Measurements from ENCODE around the gene DCP1B.

The DCP1B gene

GRCh38 chr12:1926251-1926657, 78.0 kb downstream of the DCP1B start:
- Histone ChIP-seq H3K9me3 (ENCODE audit: control insufficient read depth, insufficient read depth, low read length) (no peaks in the 10 kb centered on the region), H3K4me3 (ENCODE audit: low read depth, low read length) (no peak overlapping the region), H3K9ac (ENCODE audit: low read depth, low read length) (no peak overlapping the region), H3K4me1 (ENCODE audit: control insufficient read depth, insufficient read depth, low read length) (no peaks in the 10 kb centered on the region), H3K27ac (ENCODE audit: low read depth, low read length) (no peak overlapping the region), H3K27me3 (ENCODE audit: control insufficient read depth, insufficient read depth, low read length) (no peaks in the 10 kb centered on the region), H3K36me3 (ENCODE audit: control insufficient read depth, insufficient read depth, low read length) (no peaks in the 10 kb centered on the region)

- no peak overlapping the region for H3K4me3 ChIP-seq (ENCODE audit: low read depth, low read length)
- H3K27ac ChIP-seq (ENCODE audit: low read depth, low read length): no peak overlapping the region
- no peaks in the 10 kb centered on the region for H3K27me3 ChIP-seq (ENCODE audit: control insufficient read depth, insufficient read depth, low read length)
- no peaks in the 10 kb centered on the region for H3K9me3 ChIP-seq (ENCODE audit: control insufficient read depth, insufficient read depth, low read length)
- no peak overlapping the region for H3K9ac ChIP-seq (ENCODE audit: low read depth, low read length)
- H3K4me1 ChIP-seq (ENCODE audit: control insufficient read depth, insufficient read depth, low read length): no peaks in the 10 kb centered on the region
- no peaks in the 10 kb centered on the region for H3K36me3 ChIP-seq (ENCODE audit: control insufficient read depth, insufficient read depth, low read length)
These were observed 78.6 kb downstream of the DCP1B start for GRCh38 chr12:1925684-1926006.

- Histone ChIP-seq H3K4me1 (ENCODE audit: control insufficient read depth, insufficient read depth, low read length) (no peaks in the 10 kb centered on the region), H3K27me3 (ENCODE audit: control insufficient read depth, insufficient read depth, low read length) (no peaks in the 10 kb centered on the region), H3K9ac (ENCODE audit: low read depth, low read length) (no peak overlapping the region)
These were observed 79.1 kb downstream of the DCP1B start for GRCh38 chr12:1924996-1925683.

GRCh38 chr12:1922985-1923384, 81.3 kb downstream of the DCP1B start:
- H3K9me3 ChIP-seq (ENCODE audit: control insufficient read depth, insufficient read depth, low read length): no peaks in the 10 kb centered on the region
- H3K36me3 ChIP-seq (ENCODE audit: control insufficient read depth, insufficient read depth, low read length): no peaks in the 10 kb centered on the region
- H3K27me3 ChIP-seq (ENCODE audit: control insufficient read depth, insufficient read depth, low read length): no peaks in the 10 kb centered on the region
- H3K4me3 ChIP-seq (ENCODE audit: low read depth, low read length): no peak overlapping the region
- H3K9ac ChIP-seq (ENCODE audit: low read depth, low read length): no peak overlapping the region
- H3K4me1 ChIP-seq (ENCODE audit: control insufficient read depth, insufficient read depth, low read length): no peaks in the 10 kb centered on the region; the same call in 1 of the 2 replicates
- H3K27ac ChIP-seq (ENCODE audit: low read depth, low read length): no peak overlapping the region

More at GRCh38 chr12:1924996-1925683, 79.1 kb downstream of the DCP1B start:
- no peaks in the 10 kb centered on the region for H3K9me3 ChIP-seq (ENCODE audit: control insufficient read depth, insufficient read depth, low read length)
- no peak overlapping the region for H3K4me3 ChIP-seq (ENCODE audit: low read depth, low read length)
- no peak overlapping the region for H3K27ac ChIP-seq (ENCODE audit: low read depth, low read length)
- H3K36me3 ChIP-seq (ENCODE audit: control insufficient read depth, insufficient read depth, low read length): no peaks in the 10 kb centered on the region

GRCh38 chr12:1922075-1922709, 82.1 kb downstream of the DCP1B start:
- no peaks in the 10 kb centered on the region for H3K36me3 ChIP-seq (ENCODE audit: control insufficient read depth, insufficient read depth, low read length)
- no peaks in the 10 kb centered on the region for H3K27me3 ChIP-seq (ENCODE audit: control insufficient read depth, insufficient read depth, low read length)
- H3K4me1 ChIP-seq (ENCODE audit: control insufficient read depth, insufficient read depth, low read length): no peaks in the 10 kb centered on the region; the same call in 1 of the 2 replicates
- H3K9me3 ChIP-seq (ENCODE audit: control insufficient read depth, insufficient read depth, low read length): no peaks in the 10 kb centered on the region
- no peak overlapping the region for H3K9ac ChIP-seq (ENCODE audit: low read depth, low read length)
- H3K27ac ChIP-seq (ENCODE audit: low read depth, low read length): no peak overlapping the region
- no peak overlapping the region for H3K4me3 ChIP-seq (ENCODE audit: low read depth, low read length)

GRCh38 chr12:1920971-1921370, 83.3 kb downstream of the DCP1B start:
- H3K36me3 ChIP-seq (ENCODE audit: control insufficient read depth, insufficient read depth, low read length): no peaks in the 10 kb centered on the region
- H3K27ac ChIP-seq (ENCODE audit: low read depth, low read length): no peak overlapping the region
- H3K9me3 ChIP-seq (ENCODE audit: control insufficient read depth, insufficient read depth, low read length): no peaks in the 10 kb centered on the region
- H3K4me1 ChIP-seq (ENCODE audit: control insufficient read depth, insufficient read depth, low read length): no peaks in the 10 kb centered on the region; the same call in 1 of the 2 replicates
- H3K4me3 ChIP-seq (ENCODE audit: low read depth, low read length): no peak overlapping the region
- H3K9ac ChIP-seq (ENCODE audit: low read depth, low read length): no peak overlapping the region
- no peaks in the 10 kb centered on the region for H3K27me3 ChIP-seq (ENCODE audit: control insufficient read depth, insufficient read depth, low read length)

GRCh38 chr12:1920436-1920835, 83.8 kb downstream of the DCP1B start:
- Histone ChIP-seq H3K4me3 (ENCODE audit: low read depth, low read length) (no peak overlapping the region), H3K4me1 (ENCODE audit: control insufficient read depth, insufficient read depth, low read length) (no peaks in the 10 kb centered on the region; the same call in 1 of the 2 replicates), H3K9ac (ENCODE audit: low read depth, low read length) (no peak overlapping the region), H3K9me3 (ENCODE audit: control insufficient read depth, insufficient read depth, low read length) (no peaks in the 10 kb centered on the region), H3K27ac (ENCODE audit: low read depth, low read length) (no peak overlapping the region), H3K27me3 (ENCODE audit: control insufficient read depth, insufficient read depth, low read length) (no peaks in the 10 kb centered on the region), H3K36me3 (ENCODE audit: control insufficient read depth, insufficient read depth, low read length) (no peaks in the 10 kb centered on the region)

GRCh38 chr12:1919763-1920162, 84.5 kb downstream of the DCP1B start:
- no peaks in the 10 kb centered on the region for H3K36me3 ChIP-seq (ENCODE audit: control insufficient read depth, insufficient read depth, low read length)
- H3K27ac ChIP-seq (ENCODE audit: low read depth, low read length): no peak overlapping the region
- H3K4me3 ChIP-seq (ENCODE audit: low read depth, low read length): no peak overlapping the region
- H3K27me3 ChIP-seq (ENCODE audit: control insufficient read depth, insufficient read depth, low read length): no peaks in the 10 kb centered on the region
- H3K4me1 ChIP-seq (ENCODE audit: control insufficient read depth, insufficient read depth, low read length): no peaks in the 10 kb centered on the region; the same call in 1 of the 2 replicates
- H3K9me3 ChIP-seq (ENCODE audit: control insufficient read depth, insufficient read depth, low read length): no peaks in the 10 kb centered on the region
- H3K9ac ChIP-seq (ENCODE audit: low read depth, low read length): no peak overlapping the region

GRCh38 chr12:1919284-1919683, 85.0 kb downstream of the DCP1B start:
- H3K36me3 ChIP-seq (ENCODE audit: control insufficient read depth, insufficient read depth, low read length): no peaks in the 10 kb centered on the region
- no peak overlapping the region for H3K9ac ChIP-seq (ENCODE audit: low read depth, low read length)
- no peaks in the 10 kb centered on the region for H3K9me3 ChIP-seq (ENCODE audit: control insufficient read depth, insufficient read depth, low read length)
- no peaks in the 10 kb centered on the region; the same call in 1 of the 2 replicates for H3K4me1 ChIP-seq (ENCODE audit: control insufficient read depth, insufficient read depth, low read length)
- H3K4me3 ChIP-seq (ENCODE audit: low read depth, low read length): no peak overlapping the region
- no peaks in the 10 kb centered on the region for H3K27me3 ChIP-seq (ENCODE audit: control insufficient read depth, insufficient read depth, low read length)
- H3K27ac ChIP-seq (ENCODE audit: low read depth, low read length): no peak overlapping the region

GRCh38 chr12:1918884-1919236, 85.4 kb downstream of the DCP1B start:
- no peaks in the 10 kb centered on the region for H3K27me3 ChIP-seq (ENCODE audit: control insufficient read depth, insufficient read depth, low read length)
- no peak overlapping the region for H3K27ac ChIP-seq (ENCODE audit: low read depth, low read length)
- H3K4me3 ChIP-seq (ENCODE audit: low read depth, low read length): no peak overlapping the region
- H3K4me1 ChIP-seq (ENCODE audit: control insufficient read depth, insufficient read depth, low read length): no peaks in the 10 kb centered on the region; the same call in 1 of the 2 replicates
- H3K9ac ChIP-seq (ENCODE audit: low read depth, low read length): no peak overlapping the region
- no peaks in the 10 kb centered on the region for H3K9me3 ChIP-seq (ENCODE audit: control insufficient read depth, insufficient read depth, low read length)
- H3K36me3 ChIP-seq (ENCODE audit: control insufficient read depth, insufficient read depth, low read length): no peaks in the 10 kb centered on the region

GRCh38 chr12:1918081-1918883, 86.0 kb downstream of the DCP1B start, which contains the start of gene CACNA2D4:
TSS of gene CACNA2D4 (minus strand) at chr12:1918652. CDS start at chr12:1918473, 179 bp downstream.
- H3K9me3 ChIP-seq (ENCODE audit: control insufficient read depth, insufficient read depth, low read length): no peaks in the 10 kb centered on the region
- H3K36me3 ChIP-seq (ENCODE audit: control insufficient read depth, insufficient read depth, low read length): no peaks in the 10 kb centered on the region
- H3K4me1 ChIP-seq (ENCODE audit: control insufficient read depth, insufficient read depth, low read length): no peaks in the 10 kb centered on the region; the same call in 1 of the 2 replicates
- H3K27ac ChIP-seq (ENCODE audit: low read depth, low read length): peak within 1 kb of the TSS; percentile 27
- H3K27me3 ChIP-seq (ENCODE audit: control insufficient read depth, insufficient read depth, low read length): no peaks in the 10 kb centered on the region
- no peak within 1 kb of the TSS for H3K9ac ChIP-seq (ENCODE audit: low read depth, low read length)
- no peak within 1 kb of the TSS for H3K4me3 ChIP-seq (ENCODE audit: low read depth, low read length)

All from HUES48 (cell line).